ENCODE measurements around the gene CYB561D1. TPM values are rescaled to one million over a fixed set of nuclear protein-coding genes. Genes with fewer than 3 reads are reported as not detected.

The CYB561D1 gene
- total RNA-seq, 1 donor from 2014 or later = 10.2 TPM

- no peak for TF ChIP-seq CTCF (IDR thresholded peaks at IDR 0.05)
- H3K27ac Mint-ChIP-seq (ENCODE audit: unreplicated experiment) = no peak overlapping the region
- no peak for DNase-seq (ENCODE audit: extremely low spot score, unreplicated experiment)
- no peaks in the 10 kb centered on the region for H3K9me3 Mint-ChIP-seq (ENCODE audit: unreplicated experiment)
- H3K36me3 Mint-ChIP-seq (ENCODE audit: unreplicated experiment) = peaks cover 6% of the 10 kb centered on the region
- no peaks in the 10 kb centered on the region for H3K27me3 Mint-ChIP-seq (ENCODE audit: unreplicated experiment)
- no peak overlapping the region for H3K4me3 Mint-ChIP-seq (ENCODE audit: unreplicated experiment)
- H3K4me1 Mint-ChIP-seq (ENCODE audit: unreplicated experiment) = peaks cover 22% of the 10 kb centered on the region
Observed at GRCh38 chr1:109488696-109489095, 5.2 kb upstream of the CYB561D1 start.

- Mint-ChIP-seq H3K27me3 (ENCODE audit: unreplicated experiment) (no peaks in the 10 kb centered on the region), H3K27ac (ENCODE audit: unreplicated experiment) (no peak overlapping the region), H3K4me3 (ENCODE audit: unreplicated experiment) (no peak overlapping the region), H3K9me3 (ENCODE audit: unreplicated experiment) (no peaks in the 10 kb centered on the region), H3K36me3 (ENCODE audit: unreplicated experiment) (peaks cover 6% of the 10 kb centered on the region), H3K4me1 (ENCODE audit: unreplicated experiment) (peaks cover 24% of the 10 kb centered on the region)
- DNase-seq (ENCODE audit: extremely low spot score, unreplicated experiment) = peak; percentile 89
- peak; percentile 82 for TF ChIP-seq CTCF (IDR thresholded peaks at IDR 0.05)
Observed at GRCh38 chr1:109490029-109490933, 3.6 kb upstream of the CYB561D1 start.

GRCh38 chr1:109490934-109491302 lies 3.0 kb upstream of the CYB561D1 start:
- H3K36me3 Mint-ChIP-seq (ENCODE audit: unreplicated experiment) = peaks cover 7% of the 10 kb centered on the region
- no peaks in the 10 kb centered on the region for H3K27me3 Mint-ChIP-seq (ENCODE audit: unreplicated experiment)
- no peak overlapping the region for H3K4me3 Mint-ChIP-seq (ENCODE audit: unreplicated experiment)
- DNase-seq (ENCODE audit: extremely low spot score, unreplicated experiment) = no peak
- no peak for TF ChIP-seq CTCF (IDR thresholded peaks at IDR 0.05)
- H3K9me3 Mint-ChIP-seq (ENCODE audit: unreplicated experiment) = no peaks in the 10 kb centered on the region
- H3K27ac Mint-ChIP-seq (ENCODE audit: unreplicated experiment) = no peak overlapping the region
- peaks cover 27% of the 10 kb centered on the region for H3K4me1 Mint-ChIP-seq (ENCODE audit: unreplicated experiment)

GRCh38 chr1:109491372-109491771 lies 2.5 kb upstream of the CYB561D1 start:
- Mint-ChIP-seq H3K27me3 (ENCODE audit: unreplicated experiment) (no peaks in the 10 kb centered on the region), H3K4me3 (ENCODE audit: unreplicated experiment) (no peak overlapping the region), H3K27ac (ENCODE audit: unreplicated experiment) (no peak overlapping the region), H3K9me3 (ENCODE audit: unreplicated experiment) (no peaks in the 10 kb centered on the region), H3K4me1 (ENCODE audit: unreplicated experiment) (peaks cover 27% of the 10 kb centered on the region), H3K36me3 (ENCODE audit: unreplicated experiment) (peaks cover 10% of the 10 kb centered on the region)
- TF ChIP-seq CTCF (IDR thresholded peaks at IDR 0.05) = no peak
- no peak for DNase-seq (ENCODE audit: extremely low spot score, unreplicated experiment)

GRCh38 chr1:109492779-109493178 lies 1.1 kb upstream of the CYB561D1 start:
- Mint-ChIP-seq H3K27ac (ENCODE audit: unreplicated experiment) (no peak overlapping the region), H3K27me3 (ENCODE audit: unreplicated experiment) (no peaks in the 10 kb centered on the region), H3K36me3 (ENCODE audit: unreplicated experiment) (peaks cover 9% of the 10 kb centered on the region), H3K4me1 (ENCODE audit: unreplicated experiment) (peaks cover 27% of the 10 kb centered on the region), H3K9me3 (ENCODE audit: unreplicated experiment) (no peaks in the 10 kb centered on the region), H3K4me3 (ENCODE audit: unreplicated experiment) (no peak overlapping the region)
- no peak for DNase-seq (ENCODE audit: extremely low spot score, unreplicated experiment)
- TF ChIP-seq CTCF (IDR thresholded peaks at IDR 0.05) = no peak
